Colonic mucosa (tissue), 4 donors: Measurements from ENCODE around the gene PLXND1. TPM values are rescaled to one million over a fixed set of nuclear protein-coding genes. Genes with fewer than 3 reads are reported as not detected.
A peak's percentile ranks its signal among the peaks of the same experiment; 100 is the strongest.

Source experiments
- DNase-seq: peaks from one replicate; pipeline ENCODE4 v3.0.0-alpha.2; 2020
- H3K27ac ChIP-seq: fragments of 200-600 bp; one replicate; pipeline ENCODE4 v1.8.0; 2021
- H3K27me3 ChIP-seq: fragments of 200-600 bp; one replicate; pipeline ENCODE4 v1.8.0; 2021
- H3K36me3 ChIP-seq: fragments of 200-600 bp; one replicate; pipeline ENCODE4 v1.8.0; 2021
- H3K4me1 ChIP-seq: fragments of 200-600 bp; one replicate; pipeline ENCODE4 v1.8.0; 2021; ENCODE audit warnings: mild to moderate bottlenecking
- H3K4me3 ChIP-seq: fragments of 200-600 bp; one replicate; pipeline ENCODE4 v1.8.0; 2021
- H3K9ac ChIP-seq, 2 donors: one replicate each; pipeline ENCODE4 v1.7.0; 2013; ENCODE audit warnings: control low read depth in 2 of 2, low read depth in 2 of 2, low read length in 2 of 2
- H3K9me3 ChIP-seq: fragments of 200-600 bp; one replicate; pipeline ENCODE4 v1.8.0; 2021
- CTCF ChIP-seq: fragments of 200-600 bp; IDR thresholded peaks from one replicate; pipeline ENCODE4 v1.8.0; 2022; ENCODE audit warnings: antibody characterized with exemption, mild to moderate bottlenecking
- intact Hi-C: fragments of 100-400 bp; cut with DNase I; formaldehyde crosslinking; loops from one replicate; pipeline ENCODE4 v1.14.1; 2022
- total RNA-seq, 2 donors: library from RNA; stranded (reverse); fragmentation: NEBNext Ultra II Directional in 1 of 2; extraction: Animal tissue kit (Norgen Biotek cat#: 25700) in 1 of 2; gene quantifications; one replicate each; pipeline ENCODE4 v1.2.1, GENCODE V29; 2021
- donor health status: healthy.
- donor health status: DM: no; HTN: no; CAD: no.
- donor health status: DM: no; HTN: no; CAD: no.

Gene PLXND1
- total RNA-seq, 2 donors from 2014 or later: 25.6 to 26.7 TPM

DNA sequence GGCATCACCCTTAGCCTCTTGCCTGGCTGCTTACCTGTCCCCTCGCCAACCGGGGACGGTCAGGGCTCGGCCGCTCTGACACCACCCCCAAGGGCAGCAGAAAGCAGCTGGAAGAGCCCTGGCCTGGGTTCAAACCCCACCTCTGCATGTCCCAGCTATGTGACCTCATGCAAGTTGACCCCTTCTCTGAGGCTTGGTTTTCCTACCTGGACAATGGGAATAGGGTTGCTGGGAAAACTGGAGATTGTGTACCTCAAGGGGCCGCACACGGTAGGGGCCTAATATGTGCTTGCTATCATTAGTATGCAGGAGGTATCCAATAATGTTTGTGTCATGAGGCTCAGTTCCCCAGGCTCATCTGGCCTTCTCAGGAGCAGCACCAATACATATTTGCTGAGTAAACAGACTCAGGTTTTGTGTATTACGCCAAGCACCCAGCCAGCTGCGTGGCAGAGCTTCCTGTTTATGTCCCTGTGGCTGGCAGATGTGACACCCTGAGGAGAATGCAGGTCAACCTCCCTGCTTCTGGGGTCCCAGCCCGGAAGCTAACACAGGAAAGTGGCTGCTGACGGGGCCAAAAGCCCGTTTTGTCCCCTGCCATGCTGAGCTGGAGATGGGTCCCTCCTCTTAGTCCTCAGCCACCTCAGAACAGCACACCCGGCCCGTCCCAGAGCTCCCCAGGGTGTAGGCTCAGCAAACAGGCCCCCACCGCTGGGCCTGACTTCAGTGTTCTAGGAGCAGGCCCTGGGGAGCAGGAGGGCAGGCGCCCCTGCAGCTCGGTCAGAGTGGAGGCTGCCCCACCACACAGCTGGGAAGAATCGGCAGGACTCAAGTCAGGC is 29.7 kb downstream of the PLXND1 start:
- intact Hi-C loops: no loop called here
- Histone ChIP-seq H3K27me3 (no peaks in the 10 kb centered on the region), H3K27ac (peak overlapping the region; percentile 53), H3K9ac (peak overlapping the region; percentile 14 to 27), H3K9me3 (no peaks in the 10 kb centered on the region), H3K4me3 (no peak overlapping the region), H3K4me1 (peaks cover 5% of the 10 kb centered on the region), H3K36me3 (no peaks in the 10 kb centered on the region)
- TF ChIP-seq CTCF: no peak
- DNase-seq: peak; percentile 65

DNA sequence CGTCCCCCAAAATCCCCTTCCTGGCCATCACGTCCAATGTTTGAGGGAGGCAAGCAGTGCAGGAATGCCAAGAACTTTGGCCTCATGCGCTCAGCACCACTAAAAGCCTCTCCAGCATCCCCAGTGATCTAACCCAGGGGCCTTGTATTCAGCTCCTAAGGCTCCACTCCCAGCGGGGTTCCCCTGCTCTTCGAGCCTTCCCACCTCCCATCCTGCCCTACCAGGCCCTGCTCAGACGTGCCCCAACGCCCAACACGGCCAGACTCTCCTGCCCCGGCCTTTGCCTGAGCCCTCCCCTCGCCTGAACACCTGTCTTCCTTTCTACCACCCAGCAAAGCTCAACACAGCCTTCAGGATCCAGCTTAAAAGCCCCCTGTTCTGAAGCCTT is 30.5 kb downstream of the PLXND1 start:
- Histone ChIP-seq H3K9ac (peak overlapping the region in 1 of 2 donors; percentile 14), H3K9me3 (no peaks in the 10 kb centered on the region), H3K36me3 (no peaks in the 10 kb centered on the region), H3K4me1 (peaks cover 5% of the 10 kb centered on the region), H3K27ac (no peak overlapping the region), H3K4me3 (no peak overlapping the region), H3K27me3 (no peaks in the 10 kb centered on the region)
- no peak for DNase-seq
- intact Hi-C loops: no loop called here
- no peak for TF ChIP-seq CTCF

DNA sequence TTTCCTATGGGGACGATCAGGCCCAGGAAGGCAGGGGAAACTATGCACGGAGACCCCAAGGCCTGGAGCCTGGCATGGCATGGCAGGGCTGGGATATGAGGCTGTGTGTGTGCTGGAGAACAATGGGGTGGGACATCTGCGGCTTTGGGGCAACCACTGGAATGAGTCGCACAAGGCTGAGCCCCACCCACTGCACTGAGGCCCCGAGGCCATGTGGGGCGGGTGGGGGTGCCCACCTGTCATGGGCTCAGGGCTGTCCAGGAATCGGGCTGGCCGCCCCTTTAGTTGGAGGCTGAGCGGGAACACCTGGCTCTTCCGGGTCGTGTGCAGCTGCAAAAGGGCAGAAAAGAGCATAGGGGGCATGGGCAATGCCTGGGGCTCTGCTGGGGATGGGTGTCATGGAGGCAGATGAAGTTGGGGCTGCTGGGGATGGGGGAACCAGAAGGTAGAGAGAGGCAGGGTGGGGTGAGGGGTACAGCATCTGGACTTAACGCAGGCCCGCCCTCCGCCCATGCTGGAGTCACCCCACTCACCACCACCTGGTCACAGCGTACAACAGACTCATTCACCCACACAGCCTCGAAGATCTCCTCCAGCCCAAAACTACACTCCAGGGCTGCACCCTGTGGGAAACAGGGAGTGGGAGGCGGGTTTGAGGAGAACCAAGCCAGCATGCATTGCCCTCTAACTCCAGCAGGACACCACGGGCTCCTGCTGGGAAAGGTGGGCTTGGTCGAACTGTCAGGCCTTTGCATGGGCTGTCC is 31.1 kb downstream of the PLXND1 start:
- Histone ChIP-seq H3K4me1 (peaks cover 5% of the 10 kb centered on the region), H3K27me3 (no peaks in the 10 kb centered on the region), H3K9ac (no peak overlapping the region), H3K27ac (no peak overlapping the region), H3K9me3 (no peaks in the 10 kb centered on the region), H3K36me3 (no peaks in the 10 kb centered on the region), H3K4me3 (no peak overlapping the region)
- no peak for TF ChIP-seq CTCF
- intact Hi-C loops: no loop called here
- DNase-seq: no peak

DNA sequence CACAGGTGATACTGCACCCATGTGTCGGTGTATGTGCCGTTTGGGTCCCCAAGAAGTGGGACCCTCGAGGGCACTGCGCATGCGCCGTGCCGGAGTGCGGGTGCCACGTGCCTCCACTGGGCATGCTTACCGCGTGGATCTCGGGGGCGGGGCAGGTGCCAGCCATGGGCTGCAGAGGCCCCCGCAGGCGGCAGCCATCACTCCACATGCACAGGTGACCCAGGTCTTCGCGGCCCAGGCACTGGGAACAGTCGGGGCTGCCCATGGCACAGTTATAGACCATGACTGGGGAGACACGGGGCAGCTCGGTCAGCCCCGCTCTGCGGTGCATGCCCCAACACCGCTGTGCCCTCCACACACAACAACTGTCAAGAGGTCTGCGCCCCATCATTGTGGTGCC is 32.3 kb downstream of the PLXND1 start:
- no peak overlapping the region for H3K27ac ChIP-seq
- H3K9ac ChIP-seq: no peak overlapping the region
- no peak for DNase-seq
- peaks cover 5% of the 10 kb centered on the region for H3K4me1 ChIP-seq
- intact Hi-C loops: no loop called here
- no peaks in the 10 kb centered on the region for H3K36me3 ChIP-seq
- no peak for TF ChIP-seq CTCF
- no peaks in the 10 kb centered on the region for H3K9me3 ChIP-seq
- H3K27me3 ChIP-seq: no peaks in the 10 kb centered on the region
- H3K4me3 ChIP-seq: no peak overlapping the region

DNA sequence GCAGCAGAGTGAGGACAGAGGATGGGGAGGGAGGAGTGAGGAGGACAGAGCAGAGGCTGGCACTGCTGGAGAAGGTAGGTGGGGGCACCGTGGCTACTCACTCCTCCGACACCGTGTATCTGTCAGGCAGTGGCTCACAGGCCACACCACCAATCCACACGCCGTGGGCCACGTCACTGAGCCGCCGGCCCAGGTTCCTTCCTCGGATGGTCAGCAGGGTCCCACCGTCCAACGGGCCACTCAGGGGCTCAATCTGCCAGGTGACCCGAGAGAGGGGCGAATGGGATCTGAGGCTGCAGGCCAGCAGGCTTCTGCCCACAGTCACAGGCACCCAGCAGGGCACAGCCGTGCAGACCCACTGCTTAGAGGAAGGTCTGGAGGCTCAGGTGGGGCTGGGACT is 33.0 kb downstream of the PLXND1 start:
- Histone ChIP-seq H3K9me3 (no peaks in the 10 kb centered on the region), H3K4me3 (no peak overlapping the region), H3K36me3 (no peaks in the 10 kb centered on the region), H3K27me3 (no peaks in the 10 kb centered on the region), H3K27ac (no peak overlapping the region), H3K4me1 (peaks cover 5% of the 10 kb centered on the region), H3K9ac (no peak overlapping the region)
- intact Hi-C loops: no loop called here
- no peak for DNase-seq
- no peak for TF ChIP-seq CTCF
